ENCODE measurements around the gene CTSV.
"Not testable (repeated sequence)": the region's sequence is repeated elsewhere in the genome, so short reads cannot be mapped to it uniquely, and the experiment has no call there.

The CTSV gene

DNA sequence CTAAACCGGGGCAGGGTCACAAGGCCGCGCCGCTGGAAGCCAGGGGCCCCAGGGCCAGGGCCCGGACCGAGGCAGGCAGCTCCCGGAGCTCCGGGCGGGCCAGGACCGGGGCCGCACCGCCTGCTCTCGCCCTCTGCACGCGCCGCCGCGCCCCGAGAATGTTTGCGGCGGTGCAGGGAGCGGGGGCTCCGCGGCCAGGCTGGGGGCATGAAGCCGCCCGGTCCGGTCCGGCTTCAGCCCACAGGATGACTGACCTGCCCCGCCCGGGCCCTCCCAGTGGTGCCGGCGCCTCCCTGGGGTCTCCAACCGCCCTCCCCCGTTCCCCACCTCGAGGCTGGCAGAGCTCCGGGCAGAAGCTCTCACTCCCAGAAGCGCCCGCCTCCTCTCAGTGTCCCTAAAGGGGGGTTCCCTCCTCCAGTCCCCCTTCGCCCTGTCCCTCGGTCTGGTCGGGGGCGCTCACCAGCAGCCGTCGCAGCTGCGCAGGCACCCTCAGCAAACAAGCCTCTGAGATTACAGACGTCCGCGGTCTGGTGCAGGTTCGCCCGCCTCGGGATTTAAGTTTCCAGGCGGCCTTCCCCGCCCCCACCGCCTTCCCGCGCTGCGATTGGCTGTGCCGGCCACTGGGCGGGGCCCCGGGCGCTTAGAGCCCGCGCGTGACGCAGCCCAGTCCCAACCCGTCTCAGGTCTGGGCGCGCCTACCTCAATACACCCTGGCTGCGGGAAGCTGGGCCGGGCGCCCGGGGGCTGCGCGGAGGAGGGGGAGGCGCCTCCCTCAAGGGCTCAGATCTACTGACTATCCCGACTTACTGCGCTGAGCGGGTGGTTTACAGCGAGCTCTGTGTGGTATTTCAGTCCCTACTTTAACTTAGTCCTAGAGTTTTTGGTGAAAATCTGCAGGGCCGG, at the start of gene CTSV:
Gene CTSV, minus strand, starts transcription at position 532 of the 903 bp plus-strand sequence. CDS start 1,099 bp downstream, outside the sequence.
- peak; percentile 93 for DNase-seq (ENCODE audit: low spot score)

DNA sequence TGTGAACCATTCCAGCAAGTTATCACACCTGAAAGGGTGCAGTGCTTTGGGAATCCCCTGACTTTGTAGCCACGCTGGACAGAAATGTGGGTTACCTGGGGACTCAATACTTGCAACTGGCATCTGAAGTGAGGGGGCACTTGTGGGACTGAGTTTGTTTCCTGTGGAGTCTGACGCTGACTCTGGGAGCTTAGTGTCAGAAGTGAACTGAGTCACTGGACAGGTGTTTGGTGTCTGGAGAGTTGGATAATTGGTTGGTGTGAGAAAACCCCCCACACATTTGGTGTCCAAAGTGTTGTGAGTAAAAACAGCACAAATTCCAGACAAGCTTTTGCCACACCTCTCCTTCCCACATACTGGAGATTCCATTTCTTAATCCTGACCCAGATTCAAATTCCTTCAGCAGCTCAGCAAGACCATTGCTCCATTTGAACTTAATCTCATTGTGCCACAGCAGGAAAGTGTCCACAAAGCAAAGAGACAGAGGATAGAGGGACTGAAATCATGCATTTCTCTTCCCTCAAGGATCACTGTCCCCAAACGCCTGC, 48.8 kb upstream of the CTSV start:
- not testable (repeated sequence) for DNase-seq (ENCODE audit: low spot score)

DNA sequence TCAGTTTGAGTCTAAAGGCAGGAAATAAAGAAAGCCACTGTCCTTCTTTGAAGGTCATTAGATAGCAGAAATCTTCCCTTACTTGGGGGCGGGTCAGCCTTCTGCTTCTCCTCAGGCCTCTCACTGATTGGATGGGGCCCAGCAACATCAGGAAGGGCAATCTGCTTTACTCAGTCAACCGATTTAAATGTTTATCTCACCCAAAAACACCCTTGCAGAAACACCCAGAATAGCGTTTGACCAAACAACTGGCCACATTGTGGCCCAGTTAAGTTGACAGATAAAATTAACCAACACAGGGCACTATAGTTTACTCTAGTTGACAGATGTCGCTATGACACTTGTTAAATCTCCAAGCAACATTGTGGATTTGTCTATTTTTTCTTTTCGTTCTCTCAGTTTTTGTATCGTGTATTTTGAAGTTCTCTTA, 45.6 kb upstream of the CTSV start:
- not testable (repeated sequence) for DNase-seq (ENCODE audit: low spot score)

DNA sequence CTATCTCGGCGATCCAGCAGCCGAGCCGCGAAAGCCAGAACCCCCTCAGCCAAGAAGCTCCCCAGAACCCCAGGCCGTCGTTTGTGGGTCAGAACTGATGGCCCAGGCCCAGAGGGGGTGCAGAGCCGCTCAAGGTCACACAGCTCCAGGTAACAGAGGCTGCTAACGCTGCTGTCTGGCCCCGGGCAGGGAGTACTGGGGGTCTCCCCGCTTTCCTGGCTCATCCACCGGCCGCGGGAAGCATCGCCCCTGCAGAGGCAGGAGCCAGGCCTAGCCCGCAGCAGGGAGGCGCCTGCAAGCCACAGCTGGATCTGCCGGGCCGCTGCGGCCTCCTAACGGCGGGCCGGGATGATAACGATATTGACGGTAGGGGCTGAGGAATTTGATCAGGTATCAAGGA, 39.4 kb upstream of the CTSV start:
- no peak for DNase-seq (ENCODE audit: low spot score)

DNA sequence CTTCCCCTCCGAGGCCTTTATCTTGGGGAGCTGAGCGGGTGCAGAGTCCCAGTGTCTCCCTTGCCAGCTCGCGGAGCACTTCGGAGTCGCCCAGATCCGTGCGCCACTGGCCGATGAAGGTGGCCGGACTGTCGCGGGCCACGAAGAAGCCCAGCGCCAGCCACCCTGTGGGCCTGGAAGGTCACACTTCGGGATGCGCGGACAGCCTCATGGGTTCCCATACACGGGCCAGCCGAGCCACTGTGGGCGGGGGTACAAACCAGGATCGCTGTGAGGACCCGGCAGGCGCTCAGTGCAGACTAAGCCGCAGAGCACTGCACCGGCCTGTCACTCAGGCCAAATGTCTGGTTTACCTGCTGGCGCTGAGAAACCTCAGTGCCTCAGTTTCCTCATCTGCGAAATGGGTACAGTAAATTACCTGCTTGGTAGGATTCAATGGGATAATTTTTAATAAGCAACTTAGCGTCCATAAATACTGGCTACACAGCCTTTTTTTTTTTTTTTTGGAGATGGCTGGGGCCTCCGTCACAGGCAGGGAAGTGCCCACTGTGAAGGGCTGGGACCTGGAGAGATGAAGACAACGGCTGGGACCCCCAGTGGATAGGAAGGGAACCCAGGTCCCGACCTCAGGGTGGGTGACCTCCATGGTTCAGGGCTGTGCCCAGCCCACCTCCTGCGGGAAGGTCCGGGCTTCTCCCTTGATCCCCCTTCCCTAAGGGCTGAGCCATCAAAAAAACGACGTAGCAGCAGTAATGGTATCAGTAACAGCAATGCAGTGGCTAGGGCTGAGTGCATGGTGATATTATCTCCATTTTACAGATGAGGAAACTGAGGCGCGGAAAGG, 38.7 kb upstream of the CTSV start:
- DNase-seq (ENCODE audit: low spot score) = no peak

DNA sequence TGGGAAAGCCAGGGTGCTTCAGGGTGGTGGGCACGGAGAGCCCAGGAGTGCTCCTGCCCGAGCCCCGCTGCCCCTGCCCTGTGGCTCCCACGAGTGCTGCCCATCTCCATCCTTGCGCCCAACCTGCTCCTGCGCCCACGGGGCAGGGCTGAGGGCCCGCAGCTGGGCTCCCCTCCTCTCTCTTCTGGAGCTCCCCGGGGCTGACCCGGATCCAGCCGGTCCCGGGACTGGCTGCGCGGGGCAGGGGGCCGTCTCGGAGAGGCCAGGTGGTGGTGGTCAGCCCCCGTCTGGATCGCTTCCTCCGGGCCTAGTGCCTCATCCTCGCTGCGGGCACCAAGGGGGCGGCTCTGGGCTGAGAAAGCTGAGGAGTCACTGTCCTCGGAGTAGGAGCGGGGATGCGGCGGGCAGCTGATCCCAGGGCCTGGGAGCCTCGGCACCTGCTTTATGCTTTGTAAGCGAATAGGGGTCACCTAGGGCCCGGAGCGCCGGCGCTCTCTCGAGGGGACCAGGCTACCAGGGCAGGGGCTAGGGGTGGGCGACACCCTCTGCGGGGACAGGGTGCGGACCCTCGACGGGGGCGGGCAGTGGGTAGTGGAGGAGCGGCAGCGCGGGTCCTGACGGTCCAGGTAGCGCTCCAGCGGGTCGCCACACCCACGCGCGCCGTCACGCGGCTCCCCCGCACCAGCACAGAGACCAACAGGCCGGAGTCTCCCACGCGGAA, 37.9 kb upstream of the CTSV start:
- not testable (repeated sequence) for DNase-seq (ENCODE audit: low spot score)

DNA sequence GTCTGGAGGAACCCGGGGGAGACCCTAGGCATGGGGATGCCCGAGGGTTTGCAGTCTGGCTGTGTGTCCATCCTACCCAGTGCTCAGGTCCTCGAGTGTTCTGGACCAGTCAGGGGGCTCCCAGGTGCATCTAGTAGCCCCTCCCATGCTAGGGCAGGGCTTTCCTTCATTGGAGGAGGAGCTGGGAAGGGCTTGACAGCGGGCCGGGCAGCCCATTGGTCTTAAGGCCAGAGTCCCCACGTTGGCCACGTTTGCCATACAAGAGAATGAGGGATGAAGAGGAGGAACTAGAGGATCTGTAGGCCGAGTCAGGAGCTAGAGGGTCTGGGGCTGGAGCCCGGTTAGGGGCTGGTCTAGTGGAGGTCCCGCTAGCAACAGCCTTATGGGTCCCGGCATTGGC, 37.3 kb upstream of the CTSV start:
- DNase-seq (ENCODE audit: low spot score) = no peak

DNA sequence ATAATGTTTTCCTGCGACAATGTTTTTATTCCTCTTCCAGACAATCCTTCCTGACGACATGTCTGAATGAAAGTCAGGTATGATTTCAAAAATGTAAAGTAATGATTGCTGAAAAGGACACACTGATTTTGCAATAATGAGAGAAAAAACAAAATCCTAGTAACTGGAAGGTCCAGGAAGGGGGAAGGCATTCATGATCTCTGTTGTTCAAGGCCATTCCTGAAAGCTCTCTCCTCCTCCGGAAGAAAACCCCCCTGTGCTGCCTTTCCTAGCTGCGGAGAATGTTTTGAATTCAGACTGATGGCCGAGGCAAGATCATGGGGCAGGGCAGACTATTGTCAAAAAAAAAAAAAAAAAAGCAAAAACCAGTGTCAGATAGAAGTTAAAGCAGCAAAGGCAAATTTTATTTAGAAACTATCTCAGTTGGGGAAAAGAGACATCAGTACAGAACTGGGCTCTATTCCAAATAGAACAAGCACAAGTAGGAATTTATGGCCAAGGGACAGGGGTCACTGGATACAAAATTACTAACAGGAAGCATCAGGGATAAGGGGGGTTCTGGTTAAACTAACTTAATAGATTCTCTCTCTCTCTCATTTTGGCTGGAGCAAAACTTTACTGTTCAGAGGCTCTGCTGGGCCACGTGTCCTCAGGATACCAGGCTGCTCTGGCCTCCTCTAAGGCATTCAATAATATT, 36.5 kb upstream of the CTSV start:
- no peak for DNase-seq (ENCODE audit: low spot score)

DNA sequence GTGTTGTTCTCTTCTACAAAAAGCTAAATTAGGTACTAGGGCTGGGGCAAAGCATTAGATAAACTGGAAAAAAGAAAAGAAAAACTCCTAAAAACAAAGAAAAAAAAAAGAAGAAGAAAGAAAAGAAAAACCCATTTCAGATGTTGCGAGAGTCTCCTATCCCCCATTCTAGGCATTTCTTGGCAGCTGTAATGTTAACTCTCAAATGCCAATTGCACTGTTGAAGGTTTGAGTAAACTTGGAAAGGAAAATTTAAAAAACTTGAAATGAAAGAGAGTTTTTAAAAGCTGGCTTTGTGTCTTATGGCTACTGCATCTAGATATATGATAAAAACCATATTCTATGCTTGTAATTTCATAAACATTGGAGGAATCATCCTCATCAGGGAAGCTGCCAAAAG, 34.6 kb upstream of the CTSV start:
- DNase-seq (ENCODE audit: low spot score) = no peak

DNA sequence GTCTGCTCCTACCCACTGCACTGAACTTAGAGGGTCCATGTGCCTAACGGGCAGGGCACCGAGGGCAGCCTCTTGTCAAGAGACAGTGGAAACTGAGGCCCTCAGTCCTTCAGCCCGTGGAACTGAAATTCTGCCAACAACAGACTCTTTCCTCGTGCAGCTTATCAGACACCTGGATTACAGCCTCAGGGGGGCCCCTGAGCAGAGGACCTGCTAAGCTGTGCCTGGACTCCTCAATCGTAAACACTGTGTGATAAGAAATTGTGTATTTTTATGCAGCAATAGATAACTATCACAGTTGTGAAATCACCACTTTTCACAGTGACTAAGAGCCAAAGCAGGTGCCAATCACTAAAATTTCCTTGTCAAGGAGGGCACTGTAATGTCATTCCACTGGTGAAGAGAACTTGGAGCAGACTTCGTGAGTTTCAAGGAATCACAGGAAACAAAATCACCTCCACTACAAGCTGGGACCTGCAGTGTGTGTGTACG, 33.4 kb upstream of the CTSV start:
- DNase-seq (ENCODE audit: low spot score) = no peak

DNA sequence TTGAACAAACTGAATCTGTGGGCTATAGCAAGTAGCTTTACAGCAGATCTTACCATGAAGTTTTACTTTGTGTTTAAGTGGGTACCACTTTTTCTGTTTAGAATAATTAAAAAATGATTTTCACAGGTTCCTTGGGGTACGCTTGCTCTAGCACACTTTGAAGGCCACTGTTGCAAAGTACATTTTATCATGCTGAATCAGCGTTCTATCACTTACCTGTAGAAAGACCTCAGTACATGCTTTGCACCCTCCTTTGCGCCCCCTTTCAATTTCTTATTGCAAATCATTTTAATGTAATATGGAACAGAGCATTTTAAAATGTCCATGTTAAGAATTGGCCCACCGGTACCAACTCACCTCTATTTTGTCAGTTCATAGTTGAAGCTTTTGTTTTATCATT, 31.4 kb upstream of the CTSV start:
- not testable (repeated sequence) for DNase-seq (ENCODE audit: low spot score)

DNA sequence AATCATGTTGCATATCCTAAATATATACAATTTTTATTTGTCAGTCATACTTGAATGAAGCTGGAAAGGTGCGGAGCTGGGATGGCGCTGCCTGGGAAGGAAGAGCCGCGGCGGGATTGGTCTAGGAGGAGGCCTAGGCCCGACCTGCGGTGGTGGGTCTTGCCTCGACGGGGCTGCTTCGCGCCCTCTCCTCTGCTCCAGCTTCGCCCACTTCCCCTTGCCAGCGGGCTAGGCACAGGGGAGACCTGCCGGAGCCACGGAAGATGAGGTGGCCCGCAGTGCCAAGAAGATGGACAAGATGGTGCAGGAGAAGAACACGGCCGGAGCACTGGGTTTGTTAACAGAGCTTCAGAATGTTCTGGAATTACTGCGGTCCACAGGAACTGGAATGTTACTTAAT, 28.5 kb upstream of the CTSV start:
- no peak for DNase-seq (ENCODE audit: low spot score)

DNA sequence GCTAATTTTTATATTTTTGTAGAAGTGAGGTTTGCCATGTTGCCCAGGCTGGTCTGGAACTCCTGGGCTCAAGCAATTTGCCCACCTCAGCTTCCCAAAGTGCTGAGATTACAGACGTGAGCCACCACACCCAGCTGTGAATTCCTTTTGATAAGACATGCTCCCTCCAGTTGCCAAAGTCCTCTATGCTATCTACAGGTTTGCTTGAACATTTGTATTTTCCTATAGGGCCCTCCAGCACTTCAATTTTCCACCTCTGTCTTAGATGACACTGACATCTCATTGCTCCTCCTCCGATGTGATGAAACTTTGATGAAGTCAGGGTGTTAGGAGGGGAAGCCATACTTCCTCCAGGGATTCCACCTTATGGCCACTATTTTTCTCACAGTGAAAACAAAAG, 25.2 kb upstream of the CTSV start:
- DNase-seq (ENCODE audit: low spot score) = no peak

DNA sequence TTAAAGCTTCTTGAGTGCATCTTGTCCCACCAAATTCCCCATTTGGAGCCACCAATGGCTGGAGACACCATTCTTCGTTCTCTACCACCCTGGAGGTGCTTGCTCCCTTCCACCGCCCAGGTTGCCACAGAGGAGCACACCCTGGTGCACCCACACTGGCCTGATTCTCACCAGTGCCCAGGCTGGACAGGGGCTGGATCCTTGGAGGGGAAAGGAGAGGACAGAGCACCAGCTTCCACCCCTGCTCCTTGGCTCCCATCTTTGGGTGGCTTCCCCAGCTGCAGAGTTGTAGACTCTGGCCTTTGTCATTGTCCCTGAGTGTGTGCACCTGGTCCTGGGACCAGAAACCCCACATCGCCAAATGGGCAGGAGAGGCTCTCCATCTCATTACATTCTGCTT, 21.9 kb upstream of the CTSV start:
- DNase-seq (ENCODE audit: low spot score) = no peak

DNA sequence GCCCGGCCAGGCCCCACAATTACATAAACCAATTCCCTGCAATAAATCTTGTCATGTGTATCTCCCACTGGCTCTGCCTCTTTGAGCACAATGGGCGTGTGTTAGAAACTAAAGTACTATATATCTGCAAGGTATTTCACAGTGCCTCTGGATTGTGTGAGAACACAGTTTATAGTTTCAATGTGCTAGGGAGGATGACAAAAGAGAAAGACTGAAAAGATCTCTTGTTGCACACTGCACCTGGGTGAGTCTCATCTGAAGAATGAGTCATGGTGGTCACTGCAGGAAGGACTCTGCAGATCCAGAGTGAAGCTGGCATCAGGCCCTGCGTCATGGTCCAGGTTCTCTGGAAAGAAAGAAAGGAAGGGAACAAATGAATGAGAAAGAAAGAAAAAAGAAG, 20.7 kb upstream of the CTSV start:
- no peak for DNase-seq (ENCODE audit: low spot score)

DNA sequence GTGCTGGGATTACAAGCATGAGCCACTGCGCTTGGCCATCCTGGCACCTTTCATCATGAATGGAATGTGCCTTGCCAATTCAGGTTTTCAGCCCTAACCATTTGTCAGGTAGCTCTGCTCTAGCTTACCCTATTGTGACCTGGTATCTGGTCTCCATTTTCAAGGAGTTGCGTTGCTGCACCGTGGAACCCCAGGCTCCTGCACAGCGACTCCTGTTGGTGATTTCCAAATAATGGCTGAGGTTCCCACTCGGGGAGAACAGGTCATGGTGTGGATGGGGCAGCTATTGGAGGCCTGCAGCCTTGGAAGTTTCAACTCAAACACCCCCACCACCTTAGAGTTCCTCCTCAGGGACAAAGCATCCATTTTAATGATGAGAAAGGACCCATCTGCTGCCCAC, 18.7 kb upstream of the CTSV start:
- DNase-seq (ENCODE audit: low spot score) = no peak

DNA sequence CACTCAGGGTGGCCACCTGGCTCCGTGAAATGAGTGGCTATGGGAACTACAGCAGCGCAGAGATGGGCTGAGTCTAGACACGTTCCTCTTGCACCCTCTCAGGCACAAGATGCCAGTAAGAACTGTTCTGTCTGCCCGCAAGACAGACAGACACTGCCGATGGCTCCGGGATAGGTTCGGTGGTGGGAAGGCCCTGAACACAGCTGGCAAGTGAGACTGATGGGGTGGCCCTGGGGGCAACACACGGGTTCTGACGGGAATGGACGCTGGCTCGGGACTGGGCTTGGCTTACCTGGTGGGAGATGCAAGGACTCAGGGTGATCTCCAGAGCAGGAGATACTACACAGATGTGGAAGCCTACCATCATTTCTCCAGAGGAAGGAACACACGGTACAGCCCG, 16.9 kb upstream of the CTSV start:
- DNase-seq (ENCODE audit: low spot score) = not testable (repeated sequence)

DNA sequence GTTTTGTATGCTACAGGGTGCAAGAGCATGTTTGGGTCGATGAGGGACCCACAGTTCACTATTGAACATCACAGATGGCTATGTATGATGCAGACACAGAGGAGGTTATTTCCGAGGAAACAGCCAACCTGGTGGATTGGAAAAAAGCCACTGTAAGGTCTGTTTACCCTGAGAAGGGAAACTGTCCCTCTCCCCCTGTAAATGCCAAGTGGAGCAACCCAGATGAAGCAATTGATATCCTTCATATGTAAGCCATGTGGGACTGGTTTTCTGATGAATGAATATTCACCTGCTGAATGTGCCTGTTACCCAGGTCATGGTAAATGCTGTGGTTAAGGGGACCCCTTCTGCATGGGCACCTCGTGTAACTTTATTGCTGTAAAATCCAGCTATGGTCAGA, 14.8 kb upstream of the CTSV start:
- no peak for DNase-seq (ENCODE audit: low spot score)

DNA sequence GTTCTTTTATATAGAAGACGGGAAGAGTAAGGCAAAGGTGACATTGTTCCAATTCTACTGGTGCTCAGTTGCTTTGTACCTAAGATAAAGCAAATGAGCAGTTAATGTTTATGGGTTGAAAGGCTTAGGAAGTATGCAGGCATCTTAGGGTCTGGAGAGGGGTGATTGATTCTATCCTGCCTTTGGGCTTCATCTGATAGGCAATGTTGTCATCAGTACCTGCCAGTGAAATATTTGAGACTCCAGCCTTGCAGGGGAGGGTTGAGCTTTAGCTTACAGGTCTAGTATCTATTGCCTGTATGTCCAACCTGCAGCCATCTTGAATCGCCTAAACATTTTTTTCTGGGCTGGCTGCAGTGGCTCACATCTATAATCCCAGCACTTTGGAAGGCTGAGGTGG, 13.8 kb upstream of the CTSV start:
- no peak for DNase-seq (ENCODE audit: low spot score)

DNA sequence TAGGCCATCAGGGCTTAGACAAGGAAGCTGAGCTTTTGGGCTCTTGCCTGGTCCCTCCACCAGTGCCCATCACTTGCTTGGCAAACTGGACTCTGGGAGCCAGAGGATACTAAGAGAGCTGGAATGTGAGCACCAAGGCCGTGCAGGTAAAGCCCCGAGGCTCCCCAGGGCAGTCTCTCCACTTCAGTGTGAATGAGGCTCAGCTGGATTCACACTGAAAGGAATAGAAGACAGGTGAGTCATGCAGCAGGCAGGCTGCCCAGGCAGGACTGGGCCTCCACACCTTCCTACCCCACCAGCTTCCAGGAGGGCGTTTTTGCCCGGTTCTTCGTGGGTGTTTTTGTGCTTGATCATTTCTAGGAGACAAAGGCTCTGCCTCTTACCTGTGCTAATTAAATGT, 7.3 kb upstream of the CTSV start:
- DNase-seq (ENCODE audit: low spot score) = no peak

DNA sequence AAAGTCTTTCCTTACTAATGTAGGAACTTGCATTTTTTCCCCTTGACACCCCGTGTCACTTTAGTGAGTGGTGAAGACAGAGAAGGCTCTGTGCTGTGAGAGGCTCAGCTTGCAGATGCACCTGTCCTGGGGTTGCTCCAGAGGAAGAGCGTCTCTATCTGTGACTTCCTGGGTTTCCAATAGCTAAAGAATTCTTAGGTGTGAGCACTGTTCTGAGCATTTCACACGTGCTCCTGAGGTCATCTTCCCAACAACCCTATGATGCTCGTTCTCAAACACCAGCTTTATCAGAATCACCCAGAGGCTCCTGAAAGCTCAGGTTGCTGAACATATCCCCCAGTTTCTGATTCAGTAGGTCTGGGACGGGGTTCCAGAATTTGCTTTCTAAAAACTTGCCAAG, 6.4 kb upstream of the CTSV start:
- no peak for DNase-seq (ENCODE audit: low spot score)
